Measurements from ENCODE around the gene HSP90AA1. TPM values are rescaled to one million over a fixed set of nuclear protein-coding genes. Genes with fewer than 3 reads are reported as not detected.
"Not testable (repeated sequence)": the region's sequence is repeated elsewhere in the genome, so short reads cannot be mapped to it uniquely, and the experiment has no call there.

Gene HSP90AA1
- total RNA-seq, 1 donor from 2014 or later, result 1,216 TPM

GRCh38 chr14:102086709-102086971, 204 bp downstream of the HSP90AA1 start:
- Mint-ChIP-seq H3K9me3 (no peaks in the 10 kb centered on the region), H3K27ac (peak overlapping the region; percentile 94), H3K36me3 (ENCODE audit: low read depth) (peaks cover 54% of the 10 kb centered on the region), H3K4me1 (peaks cover 64% of the 10 kb centered on the region), H3K4me3 (peak overlapping the region; percentile 83), H3K27me3 (no peaks in the 10 kb centered on the region)
- DNase-seq, result no peak
- intact Hi-C loops (cut with micrococcal nuclease), result loop anchor here (2.0 to 10.0 kb wide), 8 partner anchors 66 to 1712 kb away; partner anchors contain the start of genes DYNC1H1, PPP2R5C and WDR25

- intact Hi-C loops (cut with micrococcal nuclease), result loop anchor here (2.0 to 10.0 kb wide), 8 partner anchors 65 to 1711 kb away; partner anchors contain the start of genes DYNC1H1, PPP2R5C and WDR25
- peak overlapping the region; percentile 86 for H3K4me3 Mint-ChIP-seq
- peaks cover 65% of the 10 kb centered on the region for H3K4me1 Mint-ChIP-seq
- DNase-seq, result peak; percentile 91
- H3K27ac Mint-ChIP-seq, result peak overlapping the region; percentile 93
- no peaks in the 10 kb centered on the region for H3K9me3 Mint-ChIP-seq
- H3K36me3 Mint-ChIP-seq (ENCODE audit: low read depth), result peaks cover 60% of the 10 kb centered on the region
- no peaks in the 10 kb centered on the region for H3K27me3 Mint-ChIP-seq
Measured at GRCh38 chr14:102085948-102086708, 716 bp downstream of the HSP90AA1 start.

- no peaks in the 10 kb centered on the region for H3K9me3 Mint-ChIP-seq
- H3K36me3 Mint-ChIP-seq (ENCODE audit: low read depth), result peaks cover 66% of the 10 kb centered on the region
- H3K27me3 Mint-ChIP-seq, result no peaks in the 10 kb centered on the region
- intact Hi-C loops (cut with micrococcal nuclease), result loop anchor here (5.0 to 10.0 kb wide), 4 partner anchors 138 to 1711 kb away; partner anchors contain the start of gene WDR25
- peak overlapping the region; percentile 93 for H3K27ac Mint-ChIP-seq
- H3K4me3 Mint-ChIP-seq, result peak overlapping the region; percentile 86
- peak; percentile 70 for DNase-seq
- H3K4me1 Mint-ChIP-seq, result peaks cover 67% of the 10 kb centered on the region
Measured at GRCh38 chr14:102085488-102085887, 1.4 kb downstream of the HSP90AA1 start.

- peak overlapping the region; percentile 86 for H3K4me3 Mint-ChIP-seq
- no peaks in the 10 kb centered on the region for H3K27me3 Mint-ChIP-seq
- peaks cover 65% of the 10 kb centered on the region for H3K4me1 Mint-ChIP-seq
- H3K27ac Mint-ChIP-seq, result peak overlapping the region; percentile 79
- no peaks in the 10 kb centered on the region for H3K9me3 Mint-ChIP-seq
- H3K36me3 Mint-ChIP-seq (ENCODE audit: low read depth), result peaks cover 72% of the 10 kb centered on the region
- intact Hi-C loops (cut with micrococcal nuclease), result loop anchor here (5.0 to 10.0 kb wide), 4 partner anchors 138 to 1710 kb away; partner anchors contain the start of gene WDR25
- no peak for DNase-seq
Measured at GRCh38 chr14:102084931-102085330, 1.9 kb downstream of the HSP90AA1 start.

DNA sequence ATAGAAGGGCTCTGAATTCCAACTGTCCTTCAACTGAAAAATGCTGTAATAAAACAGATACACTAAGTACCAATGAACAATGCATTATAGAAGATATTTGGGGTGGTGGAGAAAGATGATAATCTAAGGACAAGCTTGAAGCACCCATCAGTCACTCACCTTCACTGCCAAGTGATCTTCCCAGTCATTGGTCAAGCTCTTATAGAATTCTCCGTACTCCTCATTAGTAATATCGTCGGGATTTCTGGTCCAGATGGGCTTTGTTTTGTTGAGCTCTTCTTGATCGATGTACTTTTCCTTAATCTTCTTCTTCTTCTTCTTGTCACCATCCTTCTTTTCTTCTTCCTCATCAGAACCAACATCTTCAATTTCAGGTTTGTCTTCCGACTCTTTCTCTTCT, 2.3 kb downstream of the HSP90AA1 start:
- peaks cover 62% of the 10 kb centered on the region for H3K4me1 Mint-ChIP-seq
- not testable (repeated sequence) for H3K9me3 Mint-ChIP-seq, H3K27me3 Mint-ChIP-seq, DNase-seq
- peak overlapping the region; percentile 79 for H3K27ac Mint-ChIP-seq
- intact Hi-C loops (cut with micrococcal nuclease), result loop anchor here (10.0 kb wide), 1 partner anchor 1710 kb away; the partner anchor contains the start of gene WDR25
- H3K36me3 Mint-ChIP-seq (ENCODE audit: low read depth), result peaks cover 74% of the 10 kb centered on the region
- H3K4me3 Mint-ChIP-seq, result peak overlapping the region; percentile 86

- H3K9me3 Mint-ChIP-seq, result no peaks in the 10 kb centered on the region
- no peak overlapping the region for H3K27ac Mint-ChIP-seq
- H3K27me3 Mint-ChIP-seq, result no peaks in the 10 kb centered on the region
- no peak for DNase-seq
- intact Hi-C loops (cut with micrococcal nuclease), result loop anchor here (10.0 kb wide), 1 partner anchor 1707 kb away; the partner anchor contains the start of gene WDR25
- peak overlapping the region; percentile 86 for H3K4me3 Mint-ChIP-seq
- peaks cover 85% of the 10 kb centered on the region for H3K36me3 Mint-ChIP-seq (ENCODE audit: low read depth)
- H3K4me1 Mint-ChIP-seq, result peaks cover 47% of the 10 kb centered on the region
Measured at GRCh38 chr14:102081231-102082080, 5.4 kb downstream of the HSP90AA1 start.

GRCh38 chr14:102080183-102081080, 6.4 kb downstream of the HSP90AA1 start:
- H3K4me1 Mint-ChIP-seq, result peaks cover 41% of the 10 kb centered on the region
- no peak for DNase-seq
- intact Hi-C loops (cut with micrococcal nuclease), result loop anchor here (10.0 kb wide), 1 partner anchor 1706 kb away; the partner anchor contains the start of gene WDR25
- H3K4me3 Mint-ChIP-seq, result no peak overlapping the region
- H3K27ac Mint-ChIP-seq, result no peak overlapping the region
- no peaks in the 10 kb centered on the region for H3K9me3 Mint-ChIP-seq
- peaks cover 77% of the 10 kb centered on the region for H3K36me3 Mint-ChIP-seq (ENCODE audit: low read depth)
- no peaks in the 10 kb centered on the region for H3K27me3 Mint-ChIP-seq

- Mint-ChIP-seq H3K27ac (no peak overlapping the region), H3K4me1 (peaks cover 33% of the 10 kb centered on the region)
Measured at GRCh38 chr14:102079700-102079979, 7.2 kb downstream of the HSP90AA1 start.

GRCh38 chr14:102078831-102079699, 7.8 kb downstream of the HSP90AA1 start:
- H3K36me3 Mint-ChIP-seq (ENCODE audit: low read depth), result peaks cover 68% of the 10 kb centered on the region
- intact Hi-C loops (cut with micrococcal nuclease), result no loop called here
- no peaks in the 10 kb centered on the region for H3K9me3 Mint-ChIP-seq
- H3K27me3 Mint-ChIP-seq, result no peaks in the 10 kb centered on the region
- peaks cover 28% of the 10 kb centered on the region for H3K4me1 Mint-ChIP-seq
- DNase-seq, result no peak
- H3K4me3 Mint-ChIP-seq, result no peak overlapping the region
- H3K27ac Mint-ChIP-seq, result peak overlapping the region; percentile 21

More at GRCh38 chr14:102079700-102079979, 7.2 kb downstream of the HSP90AA1 start:
- Mint-ChIP-seq H3K4me3 (no peak overlapping the region), H3K27me3 (no peaks in the 10 kb centered on the region), H3K9me3 (no peaks in the 10 kb centered on the region), H3K36me3 (ENCODE audit: low read depth) (peaks cover 70% of the 10 kb centered on the region)
- intact Hi-C loops (cut with micrococcal nuclease), result no loop called here
- no peak for DNase-seq

- Mint-ChIP-seq H3K27ac (peak overlapping the region; percentile 71), H3K4me1 (peaks cover 21% of the 10 kb centered on the region), H3K36me3 (ENCODE audit: low read depth) (peaks cover 61% of the 10 kb centered on the region)
- H3K9me3 Mint-ChIP-seq; H3K27me3 Mint-ChIP-seq; H3K4me3 Mint-ChIP-seq; DNase-seq; intact Hi-C loops (cut with micrococcal nuclease): not testable (repeated sequence)
Measured at GRCh38 chr14:102078361-102078791, 8.5 kb downstream of the HSP90AA1 start.

- peaks cover 14% of the 10 kb centered on the region for H3K4me1 Mint-ChIP-seq
- no peak for DNase-seq
- H3K36me3 Mint-ChIP-seq (ENCODE audit: low read depth), result peaks cover 51% of the 10 kb centered on the region
- H3K4me3 Mint-ChIP-seq, result no peak overlapping the region
- H3K27ac Mint-ChIP-seq, result no peak overlapping the region
- no peaks in the 10 kb centered on the region for H3K27me3 Mint-ChIP-seq
- intact Hi-C loops (cut with micrococcal nuclease), result no loop called here
- no peaks in the 10 kb centered on the region for H3K9me3 Mint-ChIP-seq
Measured at GRCh38 chr14:102077382-102077709, 9.5 kb downstream of the HSP90AA1 start.

GRCh38 chr14:102075155-102075554, 11.7 kb downstream of the HSP90AA1 start:
- Mint-ChIP-seq H3K27ac (no peak overlapping the region), H3K36me3 (ENCODE audit: low read depth) (peaks cover 34% of the 10 kb centered on the region)
- intact Hi-C loops (cut with micrococcal nuclease), result no loop called here

More at GRCh38 chr14:102075155-102075554, 11.7 kb downstream of the HSP90AA1 start:
- Mint-ChIP-seq H3K4me1 (peaks cover 5% of the 10 kb centered on the region), H3K9me3 (no peaks in the 10 kb centered on the region), H3K27me3 (no peaks in the 10 kb centered on the region), H3K4me3 (no peak overlapping the region)
- no peak for DNase-seq
